ENCODE data around the gene PRR14. TPM values are rescaled to one million over a fixed set of nuclear protein-coding genes. Genes with fewer than 3 reads are reported as not detected.

The PRR14 gene
- total and polyA plus RNA-seq, 10 of the 15 experiments (the other 5 are each of a cell fraction or from before 2014, with no cell fraction given): 2.5 to 66.8 (median 19.2) TPM

DNA sequence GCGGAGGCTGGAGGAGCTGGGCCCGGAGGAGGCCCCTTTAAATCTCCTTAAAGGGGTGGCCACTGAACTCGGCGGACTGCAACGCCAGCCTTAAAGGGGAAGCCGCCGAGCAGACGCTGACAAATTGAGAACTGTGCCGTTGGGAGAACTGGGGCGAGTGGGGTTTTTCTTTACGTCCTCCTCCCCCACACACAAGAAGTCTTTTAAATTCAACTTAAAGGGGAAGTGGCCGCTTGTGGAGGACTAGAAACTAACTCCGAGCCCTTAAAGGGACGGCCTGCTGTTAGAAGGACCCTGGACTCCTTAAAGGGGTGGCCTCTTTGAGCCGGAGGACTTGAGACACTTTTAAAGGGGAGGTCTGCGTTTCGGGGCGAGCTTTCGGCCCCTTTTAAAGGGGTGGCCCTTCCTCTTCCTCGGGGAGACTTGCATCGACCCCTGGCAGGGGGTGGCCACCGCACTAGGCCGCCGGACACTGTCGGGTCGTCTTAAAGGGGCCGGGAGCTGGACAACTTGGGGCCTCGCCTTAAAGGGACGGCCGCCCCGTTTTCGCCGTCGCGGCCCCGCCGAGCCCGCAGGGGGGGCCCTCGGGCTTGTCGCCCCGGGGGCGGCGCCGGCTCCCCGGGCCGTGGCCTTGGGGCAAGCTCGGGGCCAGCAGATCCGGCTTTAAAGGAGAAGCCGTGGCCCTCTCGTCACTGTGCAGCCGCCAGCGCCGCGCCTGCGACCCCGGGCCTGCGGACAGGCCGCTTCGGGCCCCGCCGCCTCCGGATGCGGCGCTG, 8.2 kb downstream of the PRR14 start (continued):
- TF ChIP-seq, protein P1, sequence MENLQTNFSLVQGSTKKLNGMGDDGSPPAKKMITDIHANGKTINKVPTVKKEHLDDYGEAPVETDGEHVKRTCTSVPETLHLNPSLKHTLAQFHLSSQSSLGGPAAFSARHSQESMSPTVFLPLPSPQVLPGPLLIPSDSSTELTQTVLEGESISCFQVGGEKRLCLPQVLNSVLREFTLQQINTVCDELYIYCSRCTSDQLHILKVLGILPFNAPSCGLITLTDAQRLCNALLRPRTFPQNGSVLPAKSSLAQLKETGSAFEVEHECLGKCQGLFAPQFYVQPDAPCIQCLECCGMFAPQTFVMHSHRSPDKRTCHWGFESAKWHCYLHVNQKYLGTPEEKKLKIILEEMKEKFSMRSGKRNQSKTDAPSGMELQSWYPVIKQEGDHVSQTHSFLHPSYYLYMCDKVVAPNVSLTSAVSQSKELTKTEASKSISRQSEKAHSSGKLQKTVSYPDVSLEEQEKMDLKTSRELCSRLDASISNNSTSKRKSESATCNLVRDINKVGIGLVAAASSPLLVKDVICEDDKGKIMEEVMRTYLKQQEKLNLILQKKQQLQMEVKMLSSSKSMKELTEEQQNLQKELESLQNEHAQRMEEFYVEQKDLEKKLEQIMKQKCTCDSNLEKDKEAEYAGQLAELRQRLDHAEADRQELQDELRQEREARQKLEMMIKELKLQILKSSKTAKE (IDR thresholded peaks at IDR 0.05; ENCODE audit: low read depth, poor library complexity, severe bottlenecking): peak; percentile 58
- TF ChIP-seq, protein P2, sequence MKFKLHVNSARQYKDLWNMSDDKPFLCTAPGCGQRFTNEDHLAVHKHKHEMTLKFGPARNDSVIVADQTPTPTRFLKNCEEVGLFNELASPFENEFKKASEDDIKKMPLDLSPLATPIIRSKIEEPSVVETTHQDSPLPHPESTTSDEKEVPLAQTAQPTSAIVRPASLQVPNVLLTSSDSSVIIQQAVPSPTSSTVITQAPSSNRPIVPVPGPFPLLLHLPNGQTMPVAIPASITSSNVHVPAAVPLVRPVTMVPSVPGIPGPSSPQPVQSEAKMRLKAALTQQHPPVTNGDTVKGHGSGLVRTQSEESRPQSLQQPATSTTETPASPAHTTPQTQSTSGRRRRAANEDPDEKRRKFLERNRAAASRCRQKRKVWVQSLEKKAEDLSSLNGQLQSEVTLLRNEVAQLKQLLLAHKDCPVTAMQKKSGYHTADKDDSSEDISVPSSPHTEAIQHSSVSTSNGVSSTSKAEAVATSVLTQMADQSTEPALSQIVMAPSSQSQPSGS (IDR thresholded peaks at IDR 0.05; ENCODE audit: low read length): no peak
- TF ChIP-seq CEBPB (IDR thresholded peaks at IDR 0.05; ENCODE audit: borderline replicate concordance in 1 of 2, low read depth in 2 of 2, low read length in 2 of 2) (no peak), NR2C1 (IDR thresholded peaks at IDR 0.05) (peak; percentile 18; the same call in 1 of the 2 replicates), ZSCAN29 (IDR thresholded peaks at IDR 0.05) (0 out of 2 replicates have a peak, but pooled peaks have one; percentile 53), LARP7 (IDR thresholded peaks at IDR 0.05) (peak; percentile 96; the same call in 1 of the 2 replicates), CREB1 (IDR thresholded peaks at IDR 0.05; ENCODE audit: low read depth) (no peak), ZNF384 (IDR thresholded peaks at IDR 0.05; ENCODE audit: borderline replicate concordance, low read depth, low read length) (no peak), STAT1 (conservative IDR thresholded peaks at IDR 0.05) (peak; percentile 66; the same call in 1 of the 2 replicates), ETV6 (conservative IDR thresholded peaks at IDR 0.05 in 1 of 2, IDR thresholded peaks at IDR 0.05 in 1 of 2; ENCODE audit: borderline replicate concordance in 1 of 2, low read depth in 1 of 2) (peak in 1 of 2 experiments; percentile 100; a peak in 3 of 4 replicates), ZBED1 (IDR thresholded peaks at IDR 0.05; ENCODE audit: borderline replicate concordance) (no peak), TCF7 (IDR thresholded peaks at IDR 0.05; ENCODE audit: borderline replicate concordance) (no peak), ESRRA (IDR thresholded peaks at IDR 0.05; ENCODE audit: low read length) (0 out of 2 replicates have a peak, but pooled peaks have one; percentile 18), PAX5 (IDR thresholded peaks at IDR 0.05; ENCODE audit: borderline replicate concordance, low read depth, low read length) (no peak), TAF1 (IDR thresholded peaks at IDR 0.05; ENCODE audit: borderline replicate concordance, low read depth, low read length) (no peak), BHLHE40 (IDR thresholded peaks at IDR 0.05; ENCODE audit: borderline replicate concordance in 1 of 2, low read depth in 2 of 2, low read length in 1 of 2) (peak in 1 of 2 experiments; percentile 31; a peak in 1 of 4 replicates)
- TF ChIP-seq, protein P3, sequence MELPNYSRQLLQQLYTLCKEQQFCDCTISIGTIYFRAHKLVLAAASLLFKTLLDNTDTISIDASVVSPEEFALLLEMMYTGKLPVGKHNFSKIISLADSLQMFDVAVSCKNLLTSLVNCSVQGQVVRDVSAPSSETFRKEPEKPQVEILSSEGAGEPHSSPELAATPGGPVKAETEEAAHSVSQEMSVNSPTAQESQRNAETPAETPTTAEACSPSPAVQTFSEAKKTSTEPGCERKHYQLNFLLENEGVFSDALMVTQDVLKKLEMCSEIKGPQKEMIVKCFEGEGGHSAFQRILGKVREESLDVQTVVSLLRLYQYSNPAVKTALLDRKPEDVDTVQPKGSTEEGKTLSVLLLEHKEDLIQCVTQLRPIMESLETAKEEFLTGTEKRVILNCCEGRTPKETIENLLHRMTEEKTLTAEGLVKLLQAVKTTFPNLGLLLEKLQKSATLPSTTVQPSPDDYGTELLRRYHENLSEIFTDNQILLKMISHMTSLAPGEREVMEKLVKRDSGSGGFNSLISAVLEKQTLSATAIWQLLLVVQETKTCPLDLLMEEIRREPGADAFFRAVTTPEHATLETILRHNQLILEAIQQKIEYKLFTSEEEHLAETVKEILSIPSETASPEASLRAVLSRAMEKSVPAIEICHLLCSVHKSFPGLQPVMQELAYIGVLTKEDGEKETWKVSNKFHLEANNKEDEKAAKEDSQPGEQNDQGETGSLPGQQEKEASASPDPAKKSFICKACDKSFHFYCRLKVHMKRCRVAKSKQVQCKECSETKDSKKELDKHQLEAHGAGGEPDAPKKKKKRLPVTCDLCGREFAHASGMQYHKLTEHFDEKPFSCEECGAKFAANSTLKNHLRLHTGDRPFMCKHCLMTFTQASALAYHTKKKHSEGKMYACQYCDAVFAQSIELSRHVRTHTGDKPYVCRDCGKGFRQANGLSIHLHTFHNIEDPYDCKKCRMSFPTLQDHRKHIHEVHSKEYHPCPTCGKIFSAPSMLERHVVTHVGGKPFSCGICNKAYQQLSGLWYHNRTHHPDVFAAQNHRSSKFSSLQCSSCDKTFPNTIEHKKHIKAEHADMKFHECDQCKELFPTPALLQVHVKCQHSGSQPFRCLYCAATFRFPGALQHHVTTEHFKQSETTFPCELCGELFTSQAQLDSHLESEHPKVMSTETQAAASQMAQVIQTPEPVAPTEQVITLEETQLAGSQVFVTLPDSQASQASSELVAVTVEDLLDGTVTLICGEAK (IDR thresholded peaks at IDR 0.05; ENCODE audit: borderline replicate concordance): no peak; the same call in 1 of the 2 replicates
- TF ChIP-seq, protein P4, sequence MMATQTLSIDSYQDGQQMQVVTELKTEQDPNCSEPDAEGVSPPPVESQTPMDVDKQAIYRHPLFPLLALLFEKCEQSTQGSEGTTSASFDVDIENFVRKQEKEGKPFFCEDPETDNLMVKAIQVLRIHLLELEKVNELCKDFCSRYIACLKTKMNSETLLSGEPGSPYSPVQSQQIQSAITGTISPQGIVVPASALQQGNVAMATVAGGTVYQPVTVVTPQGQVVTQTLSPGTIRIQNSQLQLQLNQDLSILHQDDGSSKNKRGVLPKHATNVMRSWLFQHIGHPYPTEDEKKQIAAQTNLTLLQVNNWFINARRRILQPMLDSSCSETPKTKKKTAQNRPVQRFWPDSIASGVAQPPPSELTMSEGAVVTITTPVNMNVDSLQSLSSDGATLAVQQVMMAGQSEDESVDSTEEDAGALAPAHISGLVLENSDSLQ (IDR thresholded peaks at IDR 0.05): 0 out of 2 replicates have a peak, but pooled peaks have one; percentile 0
